Measurements from ENCODE around the gene LLGL2.

DNA sequence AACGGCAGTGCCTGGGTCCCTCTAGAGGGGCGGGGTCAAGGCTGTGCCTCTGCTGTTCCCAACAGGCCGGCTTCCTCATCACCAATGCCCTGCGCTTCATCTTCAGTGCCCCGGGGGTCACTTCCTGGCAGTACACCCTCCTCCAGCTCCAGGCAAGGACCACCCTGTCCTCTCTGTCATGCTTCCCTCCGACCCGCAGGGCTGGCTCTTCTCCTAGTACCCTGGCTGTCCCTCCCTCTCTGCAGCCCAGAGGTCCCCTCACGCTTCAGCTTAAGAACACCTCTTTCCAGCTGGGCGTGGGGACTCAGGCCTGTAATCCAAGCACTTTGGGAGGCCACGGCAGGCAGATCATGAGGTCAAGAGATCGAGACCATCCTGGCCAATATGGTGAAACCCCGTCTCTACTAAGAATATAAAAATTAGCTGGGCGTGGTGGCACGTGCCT, 36.0 kb upstream of the LLGL2 start:
- TF ChIP-seq POLR2A (IDR thresholded peaks at IDR 0.05): no peak
- TF ChIP-seq EP300 (IDR thresholded peaks at IDR 0.05): no peak
